Endothelial cell of umbilical vein (primary cell): ENCODE measurements around the gene PLAC1. TPM values are rescaled to one million over a fixed set of nuclear protein-coding genes. Genes with fewer than 3 reads are reported as not detected.

Experiments
- BruUV-seq: library from RNA; stranded (reverse); fragments of 400-500 nt; replicated peaks from 2 replicates; lab custom pipeline; 2021; lab: Mats Ljungman, UMichigan
- CTCF ChIA-PET: fragments of 300-600, 350-600 bp; sonication (Branson Sonifier 250); formaldehyde crosslinking; loops from one replicate; lab custom pipeline; 2021; ENCODE audit warnings: antibody characterized with exemption, inconsistent platforms; lab: Charles Lee
- POLR2A ChIA-PET: fragments of 300-600, 350-600 bp; sonication (Branson Sonifier 250); formaldehyde crosslinking; loops from one replicate; lab custom pipeline; 2021; ENCODE audit warnings: antibody characterized with exemption, inconsistent platforms; lab: Charles Lee
- DNase-seq: peaks from one replicate; pipeline ENCODE4 v3.0.0-alpha.2; 2011; ENCODE audit warnings: low read depth, low spot score
- FAIRE-seq: peaks from 2 replicates; lab custom pipeline; 2011; peaks lifted over from hg19 to GRCh38; lab: Jason Lieb, UNC
- H2AFZ ChIP-seq: 2 replicates; pipeline ENCODE4 v1.6.0; 2012; ENCODE audit warnings: low read depth, low read length, control low read depth, inconsistent platforms
- H3K27ac ChIP-seq: 2 replicates; pipeline ENCODE4 v1.5.1; 2011; ENCODE audit warnings: low read depth, mild to moderate bottlenecking, control low read depth, low read length, moderate library complexity; ENCODE audit not compliant: insufficient read depth
- H3K27me3 ChIP-seq, 2 experiments: 2 replicates each; pipeline versions ENCODE4 v1.6.0 to v1.6.1; 2011; ENCODE audit warnings: low read length in 2 of 2, mixed read lengths in 1 of 2; ENCODE audit not compliant: control insufficient read depth in 2 of 2, insufficient read depth in 2 of 2
- H3K36me3 ChIP-seq, 2 experiments: 2 replicates in 1 of 2; 3 replicates in 1 of 2; pipeline ENCODE4 v1.5.1; 2011; ENCODE audit warnings: low read length in 2 of 2, mild to moderate bottlenecking in 1 of 2, moderate library complexity in 1 of 2; ENCODE audit not compliant: control insufficient read depth in 2 of 2, insufficient read depth in 2 of 2; ENCODE audit errors: extremely low read depth in 1 of 2
- H3K4me1 ChIP-seq: 3 replicates; pipeline ENCODE4 v1.5.1; 2011; ENCODE audit warnings: mild to moderate bottlenecking, low read length; ENCODE audit not compliant: control insufficient read depth, insufficient read depth; ENCODE audit errors: extremely low read depth
- H3K4me2 ChIP-seq: 2 replicates; pipeline ENCODE4 v1.6.1; 2011; ENCODE audit warnings: low read length, control low read depth, mixed read lengths; ENCODE audit not compliant: insufficient read depth
- H3K4me3 ChIP-seq, 3 experiments: fragments of 200-600 bp in 1 of 3; sonication (generic), shearing (Covaris generic) in 1 of 3; replicated peaks in 1 of 3; 2 replicates each; pipeline ENCODE4 v1.5.1; 2011 to 2016; ENCODE audit warnings: control low read depth in 3 of 3, low read length in 3 of 3, mild to moderate bottlenecking in 2 of 3, inconsistent platforms in 1 of 3, low read depth in 1 of 3, moderate library complexity in 1 of 3; ENCODE audit not compliant: insufficient read depth in 1 of 3
- H3K79me2 ChIP-seq: 2 replicates; pipeline ENCODE4 v1.6.0; 2012; ENCODE audit warnings: low read length, inconsistent platforms; ENCODE audit not compliant: control insufficient read depth, insufficient read depth
- H3K9ac ChIP-seq: replicated peaks from 2 replicates; pipeline ENCODE3; 2011; ENCODE audit warnings: low read length, control low read depth; ENCODE audit not compliant: insufficient read depth; ENCODE audit errors: extremely low read depth
- H3K9me1 ChIP-seq: replicated peaks from 3 replicates; pipeline ENCODE4 v1.6.0; 2011; ENCODE audit warnings: mild to moderate bottlenecking, low read length; ENCODE audit not compliant: control insufficient read depth, insufficient read depth; ENCODE audit errors: extremely low read depth
- H3K9me3 ChIP-seq: replicated peaks from 2 replicates; pipeline ENCODE4 v1.5.1; 2012; ENCODE audit warnings: low read length, inconsistent platforms; ENCODE audit not compliant: control insufficient read depth, insufficient read depth
- H4K20me1 ChIP-seq: replicated peaks from 2 replicates; pipeline ENCODE3; 2011; ENCODE audit warnings: mild to moderate bottlenecking, low read length; ENCODE audit not compliant: control insufficient read depth, insufficient read depth; ENCODE audit errors: extremely low read depth
- EZH2 ChIP-seq: IDR thresholded peaks from 2 replicates; pipeline ENCODE4 v1.6.1; 2012; ENCODE audit warnings: borderline replicate concordance, low read depth, mild to moderate bottlenecking, moderate library complexity, low read length, inconsistent platforms; ENCODE audit not compliant: severe bottlenecking
- FOS ChIP-seq: IDR thresholded peaks from 2 replicates; pipeline ENCODE4 v1.6.1; 2011; ENCODE audit warnings: mild to moderate bottlenecking, low read length, moderate library complexity, borderline replicate concordance; ENCODE audit not compliant: insufficient read depth
- GATA2 ChIP-seq: IDR thresholded peaks from 2 replicates; pipeline ENCODE4 v1.7.0; 2011; ENCODE audit warnings: low read depth, mild to moderate bottlenecking, moderate library complexity, mixed read lengths, low read length; ENCODE audit not compliant: insufficient read length, insufficient read depth
- JUN ChIP-seq: IDR thresholded peaks from 2 replicates; pipeline ENCODE4 v1.6.1; 2011; ENCODE audit warnings: borderline replicate concordance, low read depth; ENCODE audit not compliant: insufficient read length, insufficient read depth
- MAX ChIP-seq: IDR thresholded peaks from 2 replicates; pipeline ENCODE4 v1.6.1; 2011; ENCODE audit not compliant: insufficient read depth, insufficient read length
- MYC ChIP-seq: IDR thresholded peaks from one replicate; pipeline ENCODE4 v1.6.1; 2011; ENCODE audit warnings: mild to moderate bottlenecking, low read depth, low read length
- POLR2A ChIP-seq: IDR thresholded peaks from 2 replicates; pipeline ENCODE4 v1.6.1; 2012; ENCODE audit warnings: low read depth, mild to moderate bottlenecking, control low read depth, low read length
- POLR2AphosphoS5 ChIP-seq: IDR thresholded peaks from 2 replicates; pipeline ENCODE4 v1.6.1; 2012; ENCODE audit warnings: low read depth, mild to moderate bottlenecking, control low read depth, low read length, moderate library complexity; ENCODE audit not compliant: insufficient read depth
- dilution Hi-C: fragments of 300-500 bp; cut with MboI; formaldehyde crosslinking; loops from one replicate; pipeline ENCODE4 v1.15.0; 2019; ENCODE audit warnings: low sequenced_read_pairs; ENCODE audit not compliant: extremely low pct_ligation_motif_present
- intact Hi-C: fragments of 100-400 bp; cut with micrococcal nuclease; formaldehyde crosslinking; loops from one replicate; pipeline ENCODE4 v1.10.0; 2022
- polyA plus RNA-seq, 4 experiments: library from polyadenylated mRNA; depleted of rRNA in 3 of 4; stranded (reverse) in 3 of 4; unstranded in 1 of 4; fragments of >200 nt; gene quantifications; 2 replicates each; pipeline versions ENCODE4 v1.2.1 to v1.2.3, GENCODE V29; 2011 to 2012; ENCODE audit warnings: missing spikeins in 1 of 4
- total RNA-seq: library from RNA; stranded (reverse); gene quantifications from 2 replicates; pipeline ENCODE4 v1.2.3, GENCODE V29; 2021
- TF ChIP-seq, protein P1 (sequence below), 2 donors: IDR thresholded peaks; 1 replicate in 1 of 2; 2 replicates in 1 of 2; pipeline ENCODE4 v1.5.1; 2011; ENCODE audit warnings: low read length in 2 of 2, mild to moderate bottlenecking in 2 of 2, moderate library complexity in 2 of 2, control low read depth in 1 of 2, inconsistent platforms in 1 of 2, low read depth in 1 of 2; ENCODE audit not compliant: insufficient read depth in 1 of 2; ENCODE audit errors: extremely low read depth in 1 of 2

Gene PLAC1
- total and polyA plus RNA-seq, 2 donors (not counting 3 experiments of a cell fraction or from before 2014, with no cell fraction given): 0.58 to 2.4 TPM

DNA sequence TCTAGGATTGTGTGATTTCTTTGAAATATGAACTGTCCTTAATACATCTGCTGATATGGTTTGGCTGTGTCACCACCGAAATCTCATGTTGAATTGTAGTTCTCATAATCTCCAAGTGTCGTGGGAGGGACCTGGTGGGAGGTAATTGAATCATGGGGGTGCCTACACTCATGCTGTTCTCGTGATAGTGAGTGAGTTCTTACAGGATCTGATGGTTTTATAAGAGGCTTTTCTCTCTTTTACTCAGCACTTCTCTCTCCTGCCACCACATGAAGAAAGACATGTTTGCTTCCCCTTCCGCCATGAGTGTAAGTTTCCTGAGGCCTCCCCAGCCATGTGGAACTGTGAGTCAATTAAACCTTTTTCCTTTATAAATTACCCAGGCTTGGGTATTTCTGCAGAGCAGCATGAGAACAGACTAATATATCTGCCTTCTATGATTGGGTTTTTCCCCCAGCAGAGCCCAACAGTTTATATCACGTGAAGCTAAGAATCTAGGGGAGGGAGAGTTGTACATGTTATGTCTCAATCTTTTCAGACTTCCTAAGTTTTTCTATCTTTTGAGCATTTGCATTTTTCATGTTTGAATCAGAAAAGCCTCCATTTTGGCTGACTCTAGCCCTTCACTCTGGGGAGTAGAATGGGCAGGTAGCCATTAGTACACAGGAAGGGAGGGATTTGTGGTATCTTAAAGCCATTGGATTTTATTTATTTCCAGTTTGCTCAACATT lies 58.9 kb downstream of the PLAC1 start:
- no peak overlapping the region for H2AFZ ChIP-seq
- peaks cover 15% of the 10 kb centered on the region for H3K4me1 ChIP-seq
- no peak overlapping the region for H3K27ac ChIP-seq
- no peaks in the 10 kb centered on the region for H3K27me3 ChIP-seq
- no peak overlapping the region for H3K4me2 ChIP-seq
- H4K20me1 ChIP-seq: no peaks in the 10 kb centered on the region
- DNase-seq (no peak), FAIRE-seq (no peak)
- no peaks in the 10 kb centered on the region for H3K36me3 ChIP-seq
- no peak overlapping the region for H3K9ac ChIP-seq
- dilution Hi-C loops: no loop called here
- no peaks in the 10 kb centered on the region for H3K9me1 ChIP-seq
- no peaks in the 10 kb centered on the region for H3K79me2 ChIP-seq
- TF ChIP-seq, protein P1, sequence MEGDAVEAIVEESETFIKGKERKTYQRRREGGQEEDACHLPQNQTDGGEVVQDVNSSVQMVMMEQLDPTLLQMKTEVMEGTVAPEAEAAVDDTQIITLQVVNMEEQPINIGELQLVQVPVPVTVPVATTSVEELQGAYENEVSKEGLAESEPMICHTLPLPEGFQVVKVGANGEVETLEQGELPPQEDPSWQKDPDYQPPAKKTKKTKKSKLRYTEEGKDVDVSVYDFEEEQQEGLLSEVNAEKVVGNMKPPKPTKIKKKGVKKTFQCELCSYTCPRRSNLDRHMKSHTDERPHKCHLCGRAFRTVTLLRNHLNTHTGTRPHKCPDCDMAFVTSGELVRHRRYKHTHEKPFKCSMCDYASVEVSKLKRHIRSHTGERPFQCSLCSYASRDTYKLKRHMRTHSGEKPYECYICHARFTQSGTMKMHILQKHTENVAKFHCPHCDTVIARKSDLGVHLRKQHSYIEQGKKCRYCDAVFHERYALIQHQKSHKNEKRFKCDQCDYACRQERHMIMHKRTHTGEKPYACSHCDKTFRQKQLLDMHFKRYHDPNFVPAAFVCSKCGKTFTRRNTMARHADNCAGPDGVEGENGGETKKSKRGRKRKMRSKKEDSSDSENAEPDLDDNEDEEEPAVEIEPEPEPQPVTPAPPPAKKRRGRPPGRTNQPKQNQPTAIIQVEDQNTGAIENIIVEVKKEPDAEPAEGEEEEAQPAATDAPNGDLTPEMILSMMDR (IDR thresholded peaks at IDR 0.05; ENCODE audit: extremely low read depth in 1 of 2, insufficient read depth in 1 of 2, low read depth in 1 of 2, low read length in 2 of 2): no peak
- TF ChIP-seq FOS: no peak
- no peak for TF ChIP-seq JUN
- no peak for TF ChIP-seq POLR2AphosphoS5
- no peak for TF ChIP-seq MYC
- TF ChIP-seq MAX: no peak
- no peak for TF ChIP-seq GATA2
- no peak for TF ChIP-seq POLR2A
- TF ChIP-seq EZH2: no peak
- ChIA-PET POLR2A (no interaction called here), CTCF (no interaction called here)
- no TSS peak for BruUV-seq
- intact Hi-C loops: no loop called here
- H3K9me3 ChIP-seq: no peaks in the 10 kb centered on the region
- H3K4me3 ChIP-seq: no peak overlapping the region
